HCT116 (cell line): ENCODE measurements around the gene GCSAM. TPM values are rescaled to one million over a fixed set of nuclear protein-coding genes. Genes with fewer than 3 reads are reported as not detected.

Experiments used
- ATAC-seq: fragments of 200-7000 bp; cut with Tn5 transposase; 2 replicates; pipeline ENCODE4 v1.9.1; 2020; ENCODE audit warnings: mild to moderate bottlenecking, moderate library complexity
- BruUV-seq: library from RNA; stranded (reverse); fragments of 400-500 nt; replicated peaks from 2 replicates; lab custom pipeline; 2021; lab: Mats Ljungman, UMichigan
- CTCF ChIA-PET: fragments of 300-600 bp; sonication (Branson Sonifier 250); formaldehyde crosslinking; loops from one replicate; lab custom pipeline; 2021; ENCODE audit warnings: antibody characterized with exemption; lab: Charles Lee
- POLR2A ChIA-PET: fragments of 300-600, 350-600 bp; sonication (Branson Sonifier 250); formaldehyde crosslinking; loops from one replicate; lab custom pipeline; 2021; ENCODE audit warnings: antibody characterized with exemption; lab: Charles Lee
- RAD21 ChIA-PET, 2 experiments: fragments of 300-600 bp; sonication (Branson Sonifier 250); formaldehyde crosslinking; loops; one replicate each; lab custom pipeline; 2023; ENCODE audit warnings: low total read pairs in 2 of 2; ENCODE audit not compliant: uncharacterized antibody in 2 of 2, unreplicated experiment in 2 of 2, low non-redundant PET in 1 of 2; lab: Charles Lee
- DNase-seq: peaks from one replicate; pipeline ENCODE4 v3.0.0-alpha.2; 2010; ENCODE audit warnings: low read depth, low spot score
- H2AFZ ChIP-seq: fragments of 200-600 bp; shearing (Covaris generic), sonication (generic); 2 replicates; pipeline ENCODE4 v1.6.1; 2017; ENCODE audit warnings: low read depth, mixed run types, mixed read lengths, antibody characterized with exemption, low read length; ENCODE audit not compliant: poor library complexity, severe bottlenecking
- H3K27ac ChIP-seq: 2 replicates; pipeline ENCODE4 v1.5.1; 2012; ENCODE audit warnings: low read depth, low read length
- H3K27me3 ChIP-seq: fragments of 200-600 bp; sonication (generic); 2 replicates; pipeline ENCODE4 v1.6.1; 2016; ENCODE audit warnings: mixed run types, low read length, mixed read lengths; ENCODE audit not compliant: insufficient read depth
- H3K36me3 ChIP-seq, 2 experiments: fragments of 200-500 bp in 1 of 2; fragments of 200-600 bp in 1 of 2; sonication (Bioruptor generic) in 1 of 2; sonication (generic) in 1 of 2; 2 replicates each; pipeline versions ENCODE4 v1.5.1 to v1.6.1; 2014 to 2016; ENCODE audit warnings: low read length in 2 of 2, inconsistent platforms in 1 of 2, mixed read lengths in 1 of 2, mixed run types in 1 of 2; ENCODE audit not compliant: insufficient read depth in 2 of 2, control insufficient read depth in 1 of 2
- H3K4me1 ChIP-seq, 2 experiments: fragments of 200-600 bp in 1 of 2; sonication (generic) in 1 of 2; 2 replicates each; pipeline versions ENCODE4 v1.5.1 to v1.6.1; 2012 to 2017; ENCODE audit warnings: low read length in 2 of 2, inconsistent platforms in 1 of 2, mild to moderate bottlenecking in 1 of 2, mixed read lengths in 1 of 2, mixed run types in 1 of 2, moderate library complexity in 1 of 2; ENCODE audit not compliant: insufficient read depth in 2 of 2, control insufficient read depth in 1 of 2
- H3K4me2 ChIP-seq: fragments of 200-600 bp; sonication (generic); 2 replicates; pipeline ENCODE4 v1.6.1; 2017; ENCODE audit warnings: mixed run types, low read length, mixed read lengths
- H3K4me3 ChIP-seq, 2 experiments: fragments of 200-600 bp in 1 of 2; sonication (generic) in 1 of 2; replicated peaks in 1 of 2; 2 replicates each; pipeline ENCODE4 v1.5.1; 2011 to 2016; ENCODE audit warnings: low read length in 2 of 2, control low read depth in 1 of 2, low read depth in 1 of 2, mild to moderate bottlenecking in 1 of 2, mixed read lengths in 1 of 2, mixed run types in 1 of 2
- H3K79me2 ChIP-seq: fragments of 200-600 bp; sonication (generic); 2 replicates; pipeline ENCODE4 v1.6.1; 2017; ENCODE audit warnings: mild to moderate bottlenecking, mixed run types, low read length, moderate library complexity, mixed read lengths; ENCODE audit not compliant: insufficient read depth
- H3K9ac ChIP-seq: fragments of 200-600 bp; sonication (generic); 2 replicates; pipeline ENCODE4 v1.6.1; 2016; ENCODE audit warnings: low read length, mixed read lengths
- H3K9me2 ChIP-seq: fragments of 200-600 bp; sonication (generic), shearing (Covaris generic); 2 replicates; pipeline ENCODE4 v1.6.1; 2017; ENCODE audit warnings: mixed run types, mild to moderate bottlenecking, moderate library complexity; ENCODE audit not compliant: insufficient read depth
- H3K9me3 ChIP-seq, 2 experiments: fragments of 200-500 bp in 1 of 2; fragments of 200-600 bp in 1 of 2; sonication (Bioruptor generic) in 1 of 2; sonication (generic) in 1 of 2; 2 replicates each; pipeline ENCODE4 v1.6.1; 2014 to 2017; ENCODE audit warnings: low read length in 2 of 2, mixed read lengths in 2 of 2, inconsistent platforms in 1 of 2, low read depth in 1 of 2, mild to moderate bottlenecking in 1 of 2, mixed run types in 1 of 2, moderate library complexity in 1 of 2; ENCODE audit not compliant: control insufficient read depth in 1 of 2, insufficient read depth in 1 of 2
- H4K20me1 ChIP-seq: fragments of 200-600 bp; sonication (generic), shearing (Covaris generic); 2 replicates; pipeline ENCODE4 v1.6.1; 2017; ENCODE audit warnings: mixed run types, mild to moderate bottlenecking, moderate library complexity; ENCODE audit not compliant: insufficient read depth
- CBX3 ChIP-seq: IDR thresholded peaks from 2 replicates; pipeline ENCODE4 v1.6.1; 2012; ENCODE audit warnings: low read depth
- CEBPB ChIP-seq: IDR thresholded peaks from 2 replicates; pipeline ENCODE4 v1.6.1; 2012; ENCODE audit warnings: low read depth
- EGR1 ChIP-seq: IDR thresholded peaks from 2 replicates; pipeline ENCODE4 v1.6.1; 2012; ENCODE audit warnings: low read depth
- EZH2 ChIP-seq: fragments of 200-600 bp; sonication (generic); IDR thresholded peaks from 2 replicates; pipeline ENCODE4 v1.6.1; 2017; ENCODE audit warnings: antibody characterized with exemption, mixed run types
- FOSL1 ChIP-seq: IDR thresholded peaks from 2 replicates; pipeline ENCODE4 v1.6.1; 2012; ENCODE audit warnings: low read depth
- JUND ChIP-seq: IDR thresholded peaks from 2 replicates; pipeline ENCODE4 v1.6.1; 2012
- POLR2AphosphoS5 ChIP-seq: IDR thresholded peaks from 2 replicates; pipeline ENCODE4 v1.6.1; 2011; ENCODE audit warnings: mild to moderate bottlenecking, low read depth, low read length, moderate library complexity
- RAD21 ChIP-seq: IDR thresholded peaks from 2 replicates; pipeline ENCODE4 v1.6.1; 2012; ENCODE audit warnings: low read depth, mild to moderate bottlenecking
- SIN3A ChIP-seq: IDR thresholded peaks from 2 replicates; pipeline ENCODE4 v1.6.1; 2012; ENCODE audit warnings: low read depth
- SP1 ChIP-seq: IDR thresholded peaks from 2 replicates; pipeline ENCODE4 v1.6.1; 2012; ENCODE audit warnings: low read depth
- SRF ChIP-seq: IDR thresholded peaks from 2 replicates; pipeline ENCODE4 v1.6.1; 2012; ENCODE audit warnings: low read depth
- YY1 ChIP-seq: IDR thresholded peaks from 2 replicates; pipeline ENCODE4 v1.6.1; 2011; ENCODE audit warnings: low read length, low read depth, moderate library complexity, mild to moderate bottlenecking; ENCODE audit not compliant: insufficient replicate concordance; ENCODE audit errors: extremely low read depth
- ZFX ChIP-seq: fragments of 450-650 bp; IDR thresholded peaks from 2 replicates; pipeline ENCODE4 v1.6.1; 2017
- intact Hi-C: fragments of 100-400 bp; cut with micrococcal nuclease; formaldehyde crosslinking; loops from 2 replicates; pipeline ENCODE4 v1.10.0; 2022
- total RNA-seq: library from RNA; stranded (reverse); gene quantifications from one replicate; pipeline ENCODE4 v1.2.1, GENCODE V29; 2021; ENCODE audit not compliant: unreplicated experiment
- TF ChIP-seq, protein P1 (sequence below), 3 experiments: fragments of 200-600 bp in 1 of 3; sonication (generic) in 1 of 3; IDR thresholded peaks in 2 of 3; conservative IDR thresholded peaks in 1 of 3; 2 replicates each; pipeline ENCODE4 v1.5.1; 2012 to 2017; ENCODE audit warnings: low read depth in 2 of 3, low read length in 2 of 3, antibody characterized with exemption in 1 of 3, borderline replicate concordance in 1 of 3, control low read depth in 1 of 3, mild to moderate bottlenecking in 1 of 3, mixed read lengths in 1 of 3, mixed run types in 1 of 3, moderate library complexity in 1 of 3; ENCODE audit not compliant: insufficient read depth in 1 of 3

The GCSAM gene
- total RNA-seq, 1 experiment from 2014 or later, result not detected

DNA sequence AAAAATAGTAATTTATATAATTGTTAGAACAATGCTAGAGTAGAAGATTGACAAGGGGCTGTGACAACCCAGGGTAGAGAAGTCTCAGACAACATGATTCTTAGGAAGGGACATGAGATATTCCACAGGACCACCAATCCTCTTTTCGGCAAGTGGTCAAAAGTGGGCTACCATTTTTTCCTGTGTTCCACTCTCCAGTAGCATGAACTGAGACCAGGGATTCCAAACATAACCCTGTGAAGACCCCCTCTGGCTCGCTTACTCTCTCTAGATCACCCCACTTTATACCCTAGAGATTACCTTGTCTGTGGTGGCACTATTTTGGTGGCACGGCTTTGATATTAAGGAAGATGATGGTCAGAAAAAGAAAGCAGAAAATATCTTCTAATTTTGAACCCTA, 960 bp downstream of the GCSAM start:
- no peaks in the 10 kb centered on the region for H3K79me2 ChIP-seq
- no peak overlapping the region for H3K27ac ChIP-seq
- no TSS peak for BruUV-seq
- no peak for ATAC-seq
- no peaks in the 10 kb centered on the region for H3K27me3 ChIP-seq
- H3K4me1 ChIP-seq, result no peaks in the 10 kb centered on the region; a peak in 1 of 4 replicates
- H3K9me2 ChIP-seq, result no peaks in the 10 kb centered on the region
- H3K4me2 ChIP-seq, result no peak overlapping the region
- TF ChIP-seq ZFX, result no peak
- no peak for TF ChIP-seq YY1
- no peak for TF ChIP-seq FOSL1
- no peak for TF ChIP-seq SP1
- TF ChIP-seq SIN3A, result no peak
- TF ChIP-seq JUND, result no peak
- TF ChIP-seq CBX3, result no peak
- TF ChIP-seq POLR2AphosphoS5, result no peak
- no peak for TF ChIP-seq CEBPB
- TF ChIP-seq EZH2, result no peak
- no peak for TF ChIP-seq SRF
- no peak for DNase-seq
- H3K36me3 ChIP-seq, result peaks cover 4 to 5% of the 10 kb centered on the region in 2 experiments; a peak in 2 of 4 replicates
- no peaks in the 10 kb centered on the region for H4K20me1 ChIP-seq
- no peak overlapping the region for H3K9ac ChIP-seq
- intact Hi-C loops, result no loop called here
- ChIA-PET RAD21 (no interaction called here), POLR2A (no interaction called here), CTCF (interaction anchor here (1.2 kb wide), 1 partner anchor 21 kb away, joined by 3 read pairs; no protein-coding TSS in a partner anchor)
- no peak overlapping the region for H3K4me3 ChIP-seq
- no peak overlapping the region for H2AFZ ChIP-seq
- H3K9me3 ChIP-seq, result no peaks in the 10 kb centered on the region

DNA sequence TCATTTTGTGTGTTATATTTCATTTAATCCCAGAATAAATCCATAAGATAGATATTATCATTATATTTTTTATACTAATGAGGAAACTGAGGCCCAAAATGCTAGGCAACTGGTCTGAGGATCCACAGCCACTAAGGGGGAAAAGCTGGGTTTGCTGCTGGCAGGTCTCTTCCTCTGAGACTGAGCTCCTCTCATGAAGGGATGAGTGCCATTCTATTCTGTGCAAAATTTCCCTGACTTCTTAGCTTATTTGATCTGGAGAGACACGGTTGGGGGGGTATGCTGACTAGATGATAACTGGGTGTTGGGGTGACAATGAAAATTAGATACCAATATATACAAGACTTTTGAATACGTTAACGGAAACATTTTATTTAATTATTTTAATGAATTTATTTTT, 1.9 kb downstream of the GCSAM start:
- BruUV-seq, result no TSS peak
- CTCF ChIA-PET, result interaction anchor here (1.0 kb wide), 1 partner anchor 20 kb away, joined by 4 read pairs; no protein-coding TSS in a partner anchor
- intact Hi-C loops, result no loop called here

More for the DNA sequence above, 1.9 kb downstream of the GCSAM start:
- Histone ChIP-seq H4K20me1 (no peaks in the 10 kb centered on the region), H3K9me2 (no peaks in the 10 kb centered on the region), H3K9ac (no peak overlapping the region), H3K27ac (no peak overlapping the region), H2AFZ (no peak overlapping the region), H3K36me3 (peaks cover 4 to 5% of the 10 kb centered on the region in 2 experiments; a peak in 2 of 4 replicates), H3K4me1 (no peaks in the 10 kb centered on the region; a peak in 1 of 4 replicates), H3K4me2 (no peak overlapping the region), H3K79me2 (no peaks in the 10 kb centered on the region), H3K27me3 (no peaks in the 10 kb centered on the region), H3K9me3 (no peaks in the 10 kb centered on the region), H3K4me3 (no peak overlapping the region)
- TF ChIP-seq SP1 (no peak), RAD21 (no peak), POLR2AphosphoS5 (no peak), FOSL1 (no peak), ZFX (no peak), CBX3 (no peak), EGR1 (no peak)
- TF ChIP-seq, protein P1, sequence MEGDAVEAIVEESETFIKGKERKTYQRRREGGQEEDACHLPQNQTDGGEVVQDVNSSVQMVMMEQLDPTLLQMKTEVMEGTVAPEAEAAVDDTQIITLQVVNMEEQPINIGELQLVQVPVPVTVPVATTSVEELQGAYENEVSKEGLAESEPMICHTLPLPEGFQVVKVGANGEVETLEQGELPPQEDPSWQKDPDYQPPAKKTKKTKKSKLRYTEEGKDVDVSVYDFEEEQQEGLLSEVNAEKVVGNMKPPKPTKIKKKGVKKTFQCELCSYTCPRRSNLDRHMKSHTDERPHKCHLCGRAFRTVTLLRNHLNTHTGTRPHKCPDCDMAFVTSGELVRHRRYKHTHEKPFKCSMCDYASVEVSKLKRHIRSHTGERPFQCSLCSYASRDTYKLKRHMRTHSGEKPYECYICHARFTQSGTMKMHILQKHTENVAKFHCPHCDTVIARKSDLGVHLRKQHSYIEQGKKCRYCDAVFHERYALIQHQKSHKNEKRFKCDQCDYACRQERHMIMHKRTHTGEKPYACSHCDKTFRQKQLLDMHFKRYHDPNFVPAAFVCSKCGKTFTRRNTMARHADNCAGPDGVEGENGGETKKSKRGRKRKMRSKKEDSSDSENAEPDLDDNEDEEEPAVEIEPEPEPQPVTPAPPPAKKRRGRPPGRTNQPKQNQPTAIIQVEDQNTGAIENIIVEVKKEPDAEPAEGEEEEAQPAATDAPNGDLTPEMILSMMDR (IDR thresholded peaks at IDR 0.05 in 2 of 3, conservative IDR thresholded peaks at IDR 0.05 in 1 of 3; ENCODE audit: borderline replicate concordance in 1 of 3, insufficient read depth in 1 of 3, low read depth in 2 of 3, low read length in 2 of 3), result no peak
- DNase-seq (no peak), ATAC-seq (no peak)
- RAD21 ChIA-PET, result no interaction called here
- POLR2A ChIA-PET, result no interaction called here
